Naive thymus-derived CD4-positive, alpha-beta T cell (primary cell): ENCODE results near the gene ARHGEF16. TPM values are rescaled to one million over a fixed set of nuclear protein-coding genes. Genes with fewer than 3 reads are reported as not detected.

ENCODE experiments used
- ATAC-seq: fragments of 150-1000 bp; cut with Tn5 transposase; 2 replicates; pipeline ENCODE4 v1.10.0; 2021; ENCODE audit warnings: mild to moderate bottlenecking, moderate library complexity
- CTCF ChIA-PET: fragments of 350-600 bp; sonication (Branson Sonifier 250); formaldehyde crosslinking; loops from one replicate; lab custom pipeline; 2021; ENCODE audit warnings: antibody characterized with exemption; lab: Charles Lee
- POLR2A ChIA-PET: fragments of 350-600 bp; sonication (Branson Sonifier 250); formaldehyde crosslinking; loops from one replicate; lab custom pipeline; 2021; ENCODE audit warnings: antibody characterized with exemption, inconsistent platforms; lab: Charles Lee
- DNase-seq, 9 donors: peaks; one replicate each; pipeline versions ENCODE4 v3.0.0 to v3.0.0-alpha.2; 2020 to 2022; ENCODE audit warnings: mixed read lengths in 1 of 9
- H3K27ac ChIP-seq: one replicate; pipeline ENCODE4 v1.7.0; 2013; ENCODE audit warnings: mild to moderate bottlenecking, low read depth, low read length, moderate library complexity
- H3K27me3 ChIP-seq, 2 donors: one replicate each; pipeline ENCODE4 v1.7.0; 2013; ENCODE audit warnings: low read length in 2 of 2, mild to moderate bottlenecking in 2 of 2, moderate library complexity in 2 of 2; ENCODE audit not compliant: control insufficient read depth in 2 of 2, insufficient read depth in 2 of 2
- H3K36me3 ChIP-seq, 3 experiments: 1 replicate in 2 of 3; 2 replicates in 1 of 3; pipeline ENCODE4 v1.7.0; 2013; ENCODE audit warnings: low read length in 3 of 3, mild to moderate bottlenecking in 3 of 3, moderate library complexity in 1 of 3; ENCODE audit not compliant: insufficient read depth in 3 of 3, control insufficient read depth in 2 of 3
- H3K4me1 ChIP-seq, 2 donors: one replicate each; pipeline ENCODE4 v1.7.0; 2013; ENCODE audit warnings: low read length in 2 of 2, mild to moderate bottlenecking in 2 of 2, moderate library complexity in 1 of 2; ENCODE audit not compliant: control insufficient read depth in 2 of 2, insufficient read depth in 2 of 2
- H3K4me3 ChIP-seq: 2 replicates; pipeline ENCODE4 v1.7.0; 2013; ENCODE audit warnings: mild to moderate bottlenecking, low read length
- H3K9me3 ChIP-seq, 3 experiments: 1 replicate in 2 of 3; 2 replicates in 1 of 3; pipeline ENCODE4 v1.7.0; 2013; ENCODE audit warnings: low read length in 3 of 3; ENCODE audit not compliant: control insufficient read depth in 2 of 3
- H3K27ac Mint-ChIP-seq, 9 donors: one replicate each; pipeline ENCODE4 v1.8.0; 2020 to 2022; ENCODE audit warnings: mixed read lengths in 9 of 9, mild to moderate bottlenecking in 8 of 9, moderate library complexity in 5 of 9, inconsistent platforms in 2 of 9
- H3K27me3 Mint-ChIP-seq, 5 donors: one replicate each; pipeline ENCODE4 v1.8.0; 2021 to 2022; ENCODE audit warnings: mixed read lengths in 5 of 5, mild to moderate bottlenecking in 1 of 5
- H3K36me3 Mint-ChIP-seq, 5 donors: one replicate each; pipeline ENCODE4 v1.8.0; 2020 to 2022; ENCODE audit warnings: mixed read lengths in 5 of 5, mild to moderate bottlenecking in 3 of 5, inconsistent platforms in 1 of 5
- H3K4me1 Mint-ChIP-seq, 7 donors: one replicate each; pipeline ENCODE4 v1.8.0; 2020 to 2022; ENCODE audit warnings: mixed read lengths in 7 of 7, mild to moderate bottlenecking in 3 of 7, inconsistent platforms in 1 of 7
- H3K4me3 Mint-ChIP-seq, 10 donors: one replicate each; pipeline ENCODE4 v1.8.0; 2020 to 2022; ENCODE audit warnings: mild to moderate bottlenecking in 10 of 10, mixed read lengths in 10 of 10, moderate library complexity in 6 of 10, inconsistent platforms in 2 of 10
- H3K9me3 Mint-ChIP-seq, 11 donors: one replicate each; pipeline ENCODE4 v1.8.0; 2020 to 2022; ENCODE audit warnings: mixed read lengths in 11 of 11, mild to moderate bottlenecking in 4 of 11, inconsistent platforms in 1 of 11, moderate library complexity in 1 of 11
- intact Hi-C, 2 donors: fragments of 100-400 bp; cut with micrococcal nuclease; formaldehyde crosslinking; loops; one replicate each; pipeline ENCODE4 v1.15.1; 2023
- polyA plus RNA-seq, 2 donors: library from polyadenylated mRNA; unstranded; fragments of 300-500 nt; fragmentation: Illumina TruSeq; gene quantifications; one replicate each; pipeline ENCODE4 v1.2.3, GENCODE V29; 2021
- total RNA-seq, 6 experiments: library from RNA in 5 of 6; stranded (reverse) in 5 of 6; gene quantifications; 1 replicate in 5 of 6; 2 replicates in 1 of 6; pipeline ENCODE4 v1.2.3 and lab custom pipeline; 2021 to 2026

Gene ARHGEF16
- total and polyA plus RNA-seq, 7 experiments from 2014 or later, result 0.16 TPM; not detected in 6

DNA sequence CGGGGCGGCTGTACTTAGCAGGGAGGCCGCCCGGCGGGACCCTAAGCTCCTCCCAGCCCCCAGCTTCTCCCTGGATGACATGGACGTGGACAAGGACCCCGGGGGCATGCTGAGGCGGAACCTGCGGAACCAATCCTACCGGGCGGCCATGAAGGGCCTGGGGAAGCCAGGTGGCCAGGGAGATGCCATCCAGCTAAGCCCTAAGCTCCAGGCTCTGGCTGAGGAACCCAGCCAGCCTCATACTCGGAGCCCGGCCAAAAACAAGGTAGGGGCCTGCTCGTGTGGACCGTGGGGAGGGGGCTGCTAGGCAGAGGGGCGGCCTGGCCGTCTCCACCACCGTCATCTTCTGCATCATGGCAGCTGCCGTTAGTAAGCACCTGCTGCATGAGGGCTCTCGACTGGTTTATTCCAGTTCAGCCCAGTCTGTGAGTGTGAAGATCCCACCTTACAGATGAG lies 9.0 kb downstream of the ARHGEF16 start:
- no peaks in the 10 kb centered on the region for H3K36me3 ChIP-seq
- no peak overlapping the region for H3K4me3 Mint-ChIP-seq
- no peaks in the 10 kb centered on the region for H3K36me3 Mint-ChIP-seq
- H3K27me3 ChIP-seq, result no peaks in the 10 kb centered on the region
- ATAC-seq (no peak), DNase-seq (no peak)
- POLR2A ChIA-PET, result no interaction called here
- no peak overlapping the region for H3K27ac ChIP-seq
- H3K4me1 Mint-ChIP-seq, result peaks cover 0 to 3% (median 0%) of the 10 kb centered on the region in 7 donors
- no peaks in the 10 kb centered on the region for H3K4me1 ChIP-seq
- CTCF ChIA-PET, result no interaction called here
- no peak overlapping the region for H3K4me3 ChIP-seq
- intact Hi-C loops, result no loop called here
- no peaks in the 10 kb centered on the region for H3K9me3 ChIP-seq
- H3K9me3 Mint-ChIP-seq, result no peaks in the 10 kb centered on the region
- H3K27me3 Mint-ChIP-seq, result no peaks in the 10 kb centered on the region
- H3K27ac Mint-ChIP-seq, result no peak overlapping the region

DNA sequence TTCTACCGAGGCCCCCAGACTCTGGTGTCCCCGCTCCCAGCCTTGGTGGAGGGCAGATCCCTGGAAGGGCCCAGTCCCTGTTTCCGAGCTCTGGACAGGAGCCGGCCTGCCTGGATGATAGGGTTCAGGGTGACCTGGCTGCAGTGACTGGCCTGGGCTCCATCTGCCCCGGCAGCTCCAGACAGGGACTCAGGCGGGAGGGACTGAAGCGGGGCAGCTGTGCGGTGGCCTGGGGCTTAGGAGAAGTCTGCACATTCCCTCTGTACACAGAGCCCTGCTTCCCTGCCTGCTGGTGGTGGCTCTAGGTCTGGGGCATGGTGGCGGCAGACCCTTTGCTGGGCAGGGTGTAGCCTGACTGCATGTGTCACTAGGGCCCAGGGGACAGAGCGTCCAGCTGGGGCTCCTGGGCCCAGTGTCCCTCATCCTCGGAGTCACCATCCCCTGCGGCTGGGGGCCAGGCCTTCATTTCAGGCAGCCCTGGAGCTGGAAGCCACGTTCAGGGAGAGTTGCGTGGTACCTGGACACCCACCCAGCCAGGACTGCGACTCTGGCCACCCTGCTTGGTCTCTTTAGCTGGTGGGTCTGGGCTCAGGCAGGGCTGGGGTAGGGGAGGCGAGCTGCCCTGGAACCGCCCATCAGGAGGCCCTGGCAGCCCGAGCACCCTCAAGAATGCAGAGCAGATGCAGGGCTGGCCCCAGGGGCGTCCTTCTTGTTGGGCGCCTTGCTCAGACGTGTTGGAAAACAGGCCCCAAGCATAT lies 9.6 kb downstream of the ARHGEF16 start:
- CTCF ChIA-PET, result no interaction called here
- no peak for ATAC-seq

DNA sequence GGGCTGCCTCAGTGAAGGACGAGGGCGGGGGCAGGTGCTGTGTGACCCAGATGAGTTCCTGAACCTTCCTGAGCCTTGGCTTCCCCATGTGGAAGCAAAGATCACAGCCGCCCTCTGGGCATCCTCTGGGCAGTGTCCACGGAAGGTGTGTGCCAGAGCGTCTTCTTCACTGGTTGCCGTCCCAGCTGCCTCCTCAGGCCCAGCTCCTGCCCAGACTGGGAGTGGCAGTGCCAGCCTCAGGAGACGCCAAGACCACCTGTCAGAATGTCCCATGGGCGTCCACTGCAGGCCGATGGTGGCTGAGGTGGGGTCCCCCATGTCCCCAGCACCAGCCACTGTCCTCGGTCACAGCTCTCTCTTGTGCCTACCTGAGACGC lies 10.2 kb downstream of the ARHGEF16 start:
- no peaks in the 10 kb centered on the region for H3K27me3 Mint-ChIP-seq
- intact Hi-C loops, result no loop called here
- peaks cover 0 to 3% (median 0%) of the 10 kb centered on the region in 7 donors for H3K4me1 Mint-ChIP-seq
- H3K4me1 ChIP-seq, result no peaks in the 10 kb centered on the region
- H3K4me3 ChIP-seq, result no peak overlapping the region
- ChIA-PET CTCF (no interaction called here), POLR2A (no interaction called here)
- no peaks in the 10 kb centered on the region for H3K9me3 Mint-ChIP-seq
- no peaks in the 10 kb centered on the region for H3K9me3 ChIP-seq
- DNase-seq (no peak), ATAC-seq (no peak)
- H3K27ac Mint-ChIP-seq, result no peak overlapping the region
- no peaks in the 10 kb centered on the region for H3K36me3 Mint-ChIP-seq
- no peaks in the 10 kb centered on the region for H3K27me3 ChIP-seq
- no peaks in the 10 kb centered on the region for H3K36me3 ChIP-seq
- no peak overlapping the region for H3K4me3 Mint-ChIP-seq
- H3K27ac ChIP-seq, result no peak overlapping the region

More for the DNA sequence above, 9.6 kb downstream of the ARHGEF16 start:
- Mint-ChIP-seq H3K27ac (no peak overlapping the region), H3K4me3 (no peak overlapping the region), H3K27me3 (no peaks in the 10 kb centered on the region), H3K4me1 (peaks cover 0 to 3% (median 0%) of the 10 kb centered on the region in 7 donors), H3K9me3 (no peaks in the 10 kb centered on the region), H3K36me3 (no peaks in the 10 kb centered on the region)
- POLR2A ChIA-PET, result no interaction called here
- H3K27me3 ChIP-seq, result no peaks in the 10 kb centered on the region
- intact Hi-C loops, result no loop called here
- H3K4me1 ChIP-seq, result no peaks in the 10 kb centered on the region
- no peaks in the 10 kb centered on the region for H3K9me3 ChIP-seq
- no peak overlapping the region for H3K4me3 ChIP-seq
- no peak overlapping the region for H3K27ac ChIP-seq
- no peak for DNase-seq
- H3K36me3 ChIP-seq, result no peaks in the 10 kb centered on the region

DNA sequence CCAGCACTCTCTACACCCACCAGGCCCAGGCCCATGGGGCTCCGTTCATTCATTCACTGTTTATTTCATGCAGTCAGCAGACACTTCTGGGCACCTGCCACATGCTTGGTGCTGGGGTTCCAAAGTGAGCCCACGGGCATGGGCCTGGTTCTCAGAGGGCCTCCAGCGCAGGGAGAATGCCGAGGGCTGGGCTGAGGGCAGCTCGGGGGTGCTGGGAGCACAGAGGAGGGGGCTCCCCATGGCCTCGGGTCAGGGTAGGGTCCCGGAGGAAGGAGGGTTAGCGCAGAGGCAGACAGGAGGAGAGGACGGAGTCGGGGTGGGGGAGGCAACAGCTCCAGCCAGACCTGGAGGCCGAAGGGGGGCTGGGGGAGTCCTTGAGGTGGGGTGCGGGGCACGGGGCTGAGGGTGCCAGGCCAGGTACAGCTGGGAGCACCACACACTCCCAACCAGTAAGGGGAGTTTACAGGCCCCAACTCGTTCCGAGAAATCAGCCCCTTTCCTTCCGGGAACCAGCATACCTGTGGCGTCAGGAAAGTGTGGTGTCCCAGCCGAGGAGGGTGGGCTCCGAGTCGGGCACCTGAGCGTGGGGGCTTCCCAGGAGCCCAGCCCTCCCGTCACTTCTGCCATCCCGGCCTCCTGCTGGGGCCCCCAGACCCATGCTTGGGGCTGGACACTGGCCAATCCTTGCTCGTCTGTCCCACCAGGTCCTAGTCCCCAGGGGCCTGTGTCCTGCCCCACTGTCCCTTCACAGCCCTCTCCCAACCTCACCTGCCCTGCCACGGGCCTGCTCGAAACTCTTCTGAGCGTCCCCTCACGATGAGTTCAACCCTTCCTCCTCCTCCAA lies 10.8 kb downstream of the ARHGEF16 start:
- H3K36me3 Mint-ChIP-seq, result no peaks in the 10 kb centered on the region
- CTCF ChIA-PET, result no interaction called here
- Histone ChIP-seq H3K9me3 (no peaks in the 10 kb centered on the region), H3K27ac (no peak overlapping the region), H3K4me1 (no peaks in the 10 kb centered on the region), H3K36me3 (no peaks in the 10 kb centered on the region), H3K27me3 (no peaks in the 10 kb centered on the region), H3K4me3 (no peak overlapping the region)
- H3K9me3 Mint-ChIP-seq, result no peaks in the 10 kb centered on the region
- DNase-seq (no peak), ATAC-seq (no peak)
- POLR2A ChIA-PET, result no interaction called here
- intact Hi-C loops, result no loop called here
- H3K27me3 Mint-ChIP-seq, result no peaks in the 10 kb centered on the region
- H3K4me1 Mint-ChIP-seq, result peaks cover 0 to 3% (median 0%) of the 10 kb centered on the region in 7 donors
- no peak overlapping the region for H3K4me3 Mint-ChIP-seq
- no peak overlapping the region for H3K27ac Mint-ChIP-seq

DNA sequence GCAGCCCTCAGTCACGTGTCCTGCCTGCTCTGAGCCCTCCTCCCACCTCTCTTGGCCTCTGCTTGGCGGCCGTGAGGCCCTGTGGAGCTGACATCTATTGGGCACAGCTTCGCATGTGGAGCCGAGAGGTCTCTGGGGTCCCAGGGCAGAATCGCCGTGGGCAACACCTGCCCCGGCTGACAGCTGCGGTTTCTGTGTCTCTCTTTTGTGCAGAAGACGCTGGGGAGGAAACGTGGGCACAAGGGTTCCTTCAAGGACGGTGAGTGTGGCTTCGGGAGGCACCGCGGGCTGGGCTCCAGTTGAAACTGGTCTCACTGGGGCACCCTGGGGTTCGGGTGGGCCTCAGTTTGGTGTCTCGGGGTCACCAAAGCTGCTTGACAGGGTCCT lies 11.5 kb downstream of the ARHGEF16 start:
- no peaks in the 10 kb centered on the region for H3K4me1 ChIP-seq
- DNase-seq (no peak), ATAC-seq (no peak)
- H3K4me3 ChIP-seq, result no peak overlapping the region
- no peaks in the 10 kb centered on the region for H3K9me3 ChIP-seq
- POLR2A ChIA-PET, result no interaction called here
- no peaks in the 10 kb centered on the region for H3K36me3 ChIP-seq
- H3K4me3 Mint-ChIP-seq, result no peak overlapping the region
- H3K27me3 Mint-ChIP-seq, result no peaks in the 10 kb centered on the region
- CTCF ChIA-PET, result no interaction called here
- intact Hi-C loops, result no loop called here
- no peak overlapping the region for H3K27ac ChIP-seq
- peaks cover 0 to 3% (median 0%) of the 10 kb centered on the region in 7 donors for H3K4me1 Mint-ChIP-seq
- H3K27ac Mint-ChIP-seq, result no peak overlapping the region
- H3K27me3 ChIP-seq, result no peaks in the 10 kb centered on the region
- H3K36me3 Mint-ChIP-seq, result no peaks in the 10 kb centered on the region
- no peaks in the 10 kb centered on the region for H3K9me3 Mint-ChIP-seq

DNA sequence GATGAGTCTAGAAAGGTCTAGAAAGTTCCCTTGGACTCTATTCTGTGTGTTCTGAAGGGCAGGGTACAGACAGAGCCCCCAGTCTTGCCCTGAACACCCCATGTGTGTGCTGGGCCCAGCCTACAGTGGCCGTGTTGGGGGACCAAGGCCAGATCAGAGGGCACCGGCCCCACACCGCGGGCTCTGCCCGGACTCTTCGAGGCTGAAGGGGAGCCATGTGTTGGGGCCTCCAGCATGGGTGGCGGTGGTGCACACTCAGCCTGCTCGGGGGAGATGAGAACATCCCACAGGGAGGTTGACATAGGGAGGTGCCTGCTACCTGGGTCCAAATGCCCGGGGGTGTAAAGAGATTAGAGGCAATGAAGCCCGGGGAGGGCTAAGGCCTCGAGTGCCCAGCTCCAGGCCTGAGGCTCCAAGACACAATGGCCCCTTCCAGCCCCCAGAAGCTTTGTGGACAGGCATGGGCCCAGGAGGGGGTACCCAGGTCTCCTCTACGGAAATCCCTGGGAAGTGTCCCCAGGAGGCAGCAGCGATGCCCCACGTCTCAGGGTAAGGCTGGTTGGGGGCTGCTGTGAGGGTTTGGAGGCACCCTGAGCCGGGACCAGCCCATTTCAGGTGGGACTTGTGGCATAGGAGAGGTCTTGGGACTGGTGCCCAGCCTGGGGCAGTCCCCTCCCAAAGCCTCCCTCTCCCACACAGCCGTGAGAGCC lies 12.1 kb downstream of the ARHGEF16 start:
- no peaks in the 10 kb centered on the region for H3K36me3 Mint-ChIP-seq
- CTCF ChIA-PET, result no interaction called here
- POLR2A ChIA-PET, result no interaction called here
- H3K4me3 Mint-ChIP-seq, result no peak overlapping the region
- H3K9me3 Mint-ChIP-seq, result no peaks in the 10 kb centered on the region
- Histone ChIP-seq H3K9me3 (no peaks in the 10 kb centered on the region), H3K36me3 (no peaks in the 10 kb centered on the region), H3K27ac (no peak overlapping the region), H3K4me3 (no peak overlapping the region), H3K27me3 (no peaks in the 10 kb centered on the region), H3K4me1 (no peaks in the 10 kb centered on the region)
- DNase-seq, result no peak
- no peak overlapping the region for H3K27ac Mint-ChIP-seq
- intact Hi-C loops, result no loop called here
- no peaks in the 10 kb centered on the region for H3K27me3 Mint-ChIP-seq
- no peak for ATAC-seq
- H3K4me1 Mint-ChIP-seq, result peaks cover 0 to 3% (median 0%) of the 10 kb centered on the region in 7 donors
